ENCODE data around the gene CCR5AS.

The CCR5AS gene

GRCh38 chr3:46406788-46407611, at the start of gene CCR5AS, which contains the start of gene CCRL2:
TSS of gene CCR5AS (minus strand) at chr3:46407066.
TSS of gene CCRL2 (plus strand) at chr3:46407259. CDS start at chr3:46408080, 821 bp downstream.
- no peaks in the 10 kb centered on the region for H3K27me3 ChIP-seq (ENCODE audit: insufficient read depth, insufficient read length)
- no peaks in the 10 kb centered on the region for H3K9me3 ChIP-seq (ENCODE audit: insufficient read depth, low read length)
- no peaks in the 10 kb centered on the region for H3K36me3 ChIP-seq (ENCODE audit: insufficient read depth, insufficient read length, low read length)
- H3K9ac ChIP-seq (ENCODE audit: insufficient read length, low read depth), result no peak within 1 kb of the TSS
- DNase-seq (ENCODE audit: low read depth, low spot score), result no peak
- no peak within 1 kb of the TSS for H3K4me3 ChIP-seq (ENCODE audit: insufficient read length, low read depth)
- peaks cover 4% of the 10 kb centered on the region for H3K4me1 ChIP-seq (ENCODE audit: insufficient read depth, insufficient read length)
- TF ChIP-seq SUZ12 (IDR thresholded peaks at IDR 0.05; ENCODE audit: extremely low read depth, insufficient read depth, insufficient read length) (no peak), YY1 (IDR thresholded peaks at IDR 0.05; ENCODE audit: insufficient read depth, insufficient read length) (no peak), ZNF274 (IDR thresholded peaks at IDR 0.05; ENCODE audit: low read depth, low read length) (no peak)

GRCh38 chr3:46456118-46456517, 49.3 kb upstream of the CCR5AS start:
- Histone ChIP-seq H3K9ac (ENCODE audit: insufficient read length, low read depth) (no peak overlapping the region), H3K27me3 (ENCODE audit: insufficient read depth, insufficient read length) (no peaks in the 10 kb centered on the region), H3K9me3 (ENCODE audit: insufficient read depth, low read length) (peaks cover 6% of the 10 kb centered on the region; the same call in 1 of the 2 replicates), H3K4me1 (ENCODE audit: insufficient read depth, insufficient read length) (peaks cover 2% of the 10 kb centered on the region), H3K4me3 (ENCODE audit: insufficient read length, low read depth) (no peak overlapping the region), H3K36me3 (ENCODE audit: insufficient read depth, insufficient read length, low read length) (no peaks in the 10 kb centered on the region)
- no peak for DNase-seq (ENCODE audit: low read depth, low spot score)
- no peak for TF ChIP-seq SUZ12 (IDR thresholded peaks at IDR 0.05; ENCODE audit: extremely low read depth, insufficient read depth, insufficient read length)

GRCh38 chr3:46455231-46456115, 48.6 kb upstream of the CCR5AS start:
- Histone ChIP-seq H3K9me3 (ENCODE audit: insufficient read depth, low read length) (no peaks in the 10 kb centered on the region), H3K9ac (ENCODE audit: insufficient read length, low read depth) (no peak overlapping the region), H3K36me3 (ENCODE audit: insufficient read depth, insufficient read length, low read length) (no peaks in the 10 kb centered on the region), H3K4me1 (ENCODE audit: insufficient read depth, insufficient read length) (peaks cover 2% of the 10 kb centered on the region), H3K27me3 (ENCODE audit: insufficient read depth, insufficient read length) (no peaks in the 10 kb centered on the region), H3K4me3 (ENCODE audit: insufficient read length, low read depth) (no peak overlapping the region)
- TF ChIP-seq ZNF274 (IDR thresholded peaks at IDR 0.05; ENCODE audit: low read depth, low read length) (no peak), YY1 (IDR thresholded peaks at IDR 0.05; ENCODE audit: insufficient read depth, insufficient read length) (no peak), SUZ12 (IDR thresholded peaks at IDR 0.05; ENCODE audit: extremely low read depth, insufficient read depth, insufficient read length) (no peak)
- DNase-seq (ENCODE audit: low read depth, low spot score), result no peak

GRCh38 chr3:46454606-46455005, 47.7 kb upstream of the CCR5AS start:
- no peaks in the 10 kb centered on the region for H3K36me3 ChIP-seq (ENCODE audit: insufficient read depth, insufficient read length, low read length)
- H3K9ac ChIP-seq (ENCODE audit: insufficient read length, low read depth), result no peak overlapping the region
- H3K27me3 ChIP-seq (ENCODE audit: insufficient read depth, insufficient read length), result no peaks in the 10 kb centered on the region
- H3K9me3 ChIP-seq (ENCODE audit: insufficient read depth, low read length), result no peaks in the 10 kb centered on the region
- no peak for DNase-seq (ENCODE audit: low read depth, low spot score)
- H3K4me3 ChIP-seq (ENCODE audit: insufficient read length, low read depth), result no peak overlapping the region
- TF ChIP-seq YY1 (IDR thresholded peaks at IDR 0.05; ENCODE audit: insufficient read depth, insufficient read length), result no peak
- no peak for TF ChIP-seq SUZ12 (IDR thresholded peaks at IDR 0.05; ENCODE audit: extremely low read depth, insufficient read depth, insufficient read length)
- no peak for TF ChIP-seq ZNF274 (IDR thresholded peaks at IDR 0.05; ENCODE audit: low read depth, low read length)
- H3K4me1 ChIP-seq (ENCODE audit: insufficient read depth, insufficient read length), result peaks cover 2% of the 10 kb centered on the region

GRCh38 chr3:46454209-46454595, 47.3 kb upstream of the CCR5AS start:
- Histone ChIP-seq H3K4me1 (ENCODE audit: insufficient read depth, insufficient read length) (peaks cover 2% of the 10 kb centered on the region), H3K36me3 (ENCODE audit: insufficient read depth, insufficient read length, low read length) (no peaks in the 10 kb centered on the region), H3K4me3 (ENCODE audit: insufficient read length, low read depth) (no peak overlapping the region), H3K9me3 (ENCODE audit: insufficient read depth, low read length) (no peaks in the 10 kb centered on the region), H3K27me3 (ENCODE audit: insufficient read depth, insufficient read length) (no peaks in the 10 kb centered on the region), H3K9ac (ENCODE audit: insufficient read length, low read depth) (no peak overlapping the region)
- DNase-seq (ENCODE audit: low read depth, low spot score), result no peak
- TF ChIP-seq SUZ12 (IDR thresholded peaks at IDR 0.05; ENCODE audit: extremely low read depth, insufficient read depth, insufficient read length) (no peak), ZNF274 (IDR thresholded peaks at IDR 0.05; ENCODE audit: low read depth, low read length) (no peak), YY1 (IDR thresholded peaks at IDR 0.05; ENCODE audit: insufficient read depth, insufficient read length) (no peak)

- TF ChIP-seq YY1 (IDR thresholded peaks at IDR 0.05; ENCODE audit: insufficient read depth, insufficient read length) (no peak), ZNF274 (IDR thresholded peaks at IDR 0.05; ENCODE audit: low read depth, low read length) (no peak), SUZ12 (IDR thresholded peaks at IDR 0.05; ENCODE audit: extremely low read depth, insufficient read depth, insufficient read length) (no peak)
- no peaks in the 10 kb centered on the region for H3K36me3 ChIP-seq (ENCODE audit: insufficient read depth, insufficient read length, low read length)
- H3K4me1 ChIP-seq (ENCODE audit: insufficient read depth, insufficient read length), result peaks cover 2% of the 10 kb centered on the region
- DNase-seq (ENCODE audit: low read depth, low spot score), result no peak
- H3K9me3 ChIP-seq (ENCODE audit: insufficient read depth, low read length), result no peaks in the 10 kb centered on the region
- no peaks in the 10 kb centered on the region for H3K27me3 ChIP-seq (ENCODE audit: insufficient read depth, insufficient read length)
- no peak overlapping the region for H3K4me3 ChIP-seq (ENCODE audit: insufficient read length, low read depth)
- H3K9ac ChIP-seq (ENCODE audit: insufficient read length, low read depth), result no peak overlapping the region
Measured at GRCh38 chr3:46453526-46454208, 46.8 kb upstream of the CCR5AS start.
